GM20431 (cell line): ENCODE measurements around the gene PRTG.

Experiments
- in situ Hi-C: fragments of 300-500 bp; cut with MseI, MboI; formaldehyde crosslinking; loops from one replicate; pipeline ENCODE4 v1.15.0; 2020; ENCODE audit warnings: low sequenced_read_pairs; ENCODE audit not compliant: unreplicated experiment

Gene PRTG

GRCh38 chr15:55587321-55588069 is 155.5 kb downstream of the PRTG start:
- in situ Hi-C loops = no loop called here

DNA sequence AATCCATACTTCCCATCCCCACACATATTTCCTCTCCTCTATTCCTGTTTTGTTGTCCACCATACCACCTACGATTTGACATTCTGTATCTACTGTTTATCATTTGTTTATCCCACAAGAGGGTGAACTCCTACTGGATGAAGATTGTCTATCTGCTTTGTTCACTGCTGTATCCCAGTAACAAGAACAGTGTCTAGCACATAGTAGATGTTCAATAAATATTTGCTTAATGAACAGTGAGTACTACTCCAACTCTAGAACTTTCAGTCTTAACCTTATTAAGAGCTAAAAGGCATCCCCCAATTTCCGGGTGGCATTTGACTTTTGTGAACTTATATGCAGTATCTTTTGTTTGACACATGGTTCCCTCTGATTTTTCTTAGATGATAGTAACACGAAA is 156.1 kb downstream of the PRTG start:
- in situ Hi-C loops = no loop called here

GRCh38 chr15:55576943-55577342 is 166.0 kb downstream of the PRTG start:
- in situ Hi-C loops = no loop called here

DNA sequence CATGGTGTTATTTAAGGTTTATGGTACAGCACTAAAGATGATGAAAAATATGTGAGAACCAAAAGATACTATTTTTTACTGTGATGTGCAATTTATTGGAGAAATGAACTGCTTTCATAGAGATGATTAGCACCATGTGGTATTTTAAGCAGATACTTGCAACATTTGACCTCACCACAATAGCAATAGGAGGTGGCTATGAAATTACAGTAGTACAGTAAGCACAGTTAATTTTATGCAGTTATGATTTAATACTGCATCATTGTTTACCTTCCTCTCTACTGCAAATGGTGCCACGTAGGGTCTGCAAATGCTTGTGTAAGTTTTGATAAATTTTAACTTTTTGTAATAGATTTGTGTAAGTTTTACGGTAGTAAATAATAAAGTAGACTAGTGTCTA is 168.9 kb downstream of the PRTG start:
- in situ Hi-C loops = no loop called here

DNA sequence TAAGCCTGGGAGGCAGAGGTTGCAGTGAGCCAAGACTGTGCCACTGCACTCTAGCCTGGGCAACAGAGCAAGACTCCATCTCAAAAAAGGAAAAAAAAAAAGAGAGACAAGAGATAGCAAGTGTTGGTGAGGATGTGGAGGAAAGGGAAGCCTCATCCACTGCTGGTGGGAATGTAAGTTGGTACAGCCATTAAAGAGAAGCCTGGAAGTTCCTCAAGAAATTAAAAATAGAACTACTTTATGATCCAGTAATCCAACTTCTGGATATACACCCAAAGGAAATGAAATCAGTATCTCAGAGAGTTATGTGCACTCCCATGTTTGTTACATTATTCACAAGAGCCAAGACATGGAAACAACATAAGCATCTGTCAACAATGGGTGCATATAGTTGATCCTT is 169.7 kb downstream of the PRTG start:
- in situ Hi-C loops = no loop called here

GRCh38 chr15:55564347-55565145 is 178.4 kb downstream of the PRTG start:
- in situ Hi-C loops = no loop called here

DNA sequence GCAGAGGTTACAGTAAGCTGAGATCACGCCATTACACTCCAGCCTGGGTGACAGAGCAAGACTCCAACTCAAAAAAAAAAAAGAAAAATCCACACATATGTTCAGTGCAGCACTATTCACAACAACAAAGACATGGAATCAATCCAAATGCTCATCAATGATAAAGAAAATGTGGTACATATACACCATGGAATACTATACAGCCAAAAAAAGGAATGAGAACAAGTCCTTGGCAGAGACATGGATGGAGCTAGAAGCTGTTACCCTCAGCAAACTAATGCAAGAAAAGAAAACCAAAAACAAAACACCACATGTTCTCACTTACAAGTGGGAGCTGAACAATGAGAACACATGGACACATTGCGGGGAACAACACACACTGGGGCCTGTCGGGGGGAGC is 180.4 kb downstream of the PRTG start:
- in situ Hi-C loops = no loop called here
